T1000 (cell line): ENCODE measurements around the gene ZNF185.
A peak's percentile ranks its signal among the peaks of the same experiment; 100 is the strongest.
"Not testable (repeated sequence)": the region's sequence is repeated elsewhere in the genome, so short reads cannot be mapped to it uniquely, and the experiment has no call there.

Experiments
- DNase-seq: peaks from one replicate; lab custom pipeline; 2025; ENCODE audit warnings: mixed read lengths; lab: John Stamatoyannopoulos, UW

The ZNF185 gene

GRCh38 chrX:152895724-152896420 lies 2.0 kb upstream of the ZNF185 start:
- DNase-seq = peak; percentile 29

DNA sequence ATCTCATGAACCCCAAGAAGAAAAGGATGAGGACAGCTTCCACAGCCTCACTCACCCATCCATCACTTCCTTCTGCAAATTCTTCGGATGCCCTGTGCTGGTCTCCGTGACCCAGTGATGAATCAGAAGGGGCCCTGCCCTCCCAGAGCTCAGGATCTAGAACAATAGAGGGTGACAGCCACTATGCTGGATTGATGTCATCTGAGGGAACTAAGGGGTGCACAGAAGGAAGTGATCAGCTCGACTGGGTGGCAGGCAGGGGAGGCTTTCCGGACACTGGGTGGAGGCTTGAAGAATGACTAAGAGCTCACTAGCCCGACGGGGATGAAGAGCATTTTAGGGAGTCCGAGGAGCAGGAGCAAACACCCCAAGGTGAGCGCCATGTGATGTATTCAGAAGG lies 1.4 kb upstream of the ZNF185 start:
- no peak for DNase-seq

DNA sequence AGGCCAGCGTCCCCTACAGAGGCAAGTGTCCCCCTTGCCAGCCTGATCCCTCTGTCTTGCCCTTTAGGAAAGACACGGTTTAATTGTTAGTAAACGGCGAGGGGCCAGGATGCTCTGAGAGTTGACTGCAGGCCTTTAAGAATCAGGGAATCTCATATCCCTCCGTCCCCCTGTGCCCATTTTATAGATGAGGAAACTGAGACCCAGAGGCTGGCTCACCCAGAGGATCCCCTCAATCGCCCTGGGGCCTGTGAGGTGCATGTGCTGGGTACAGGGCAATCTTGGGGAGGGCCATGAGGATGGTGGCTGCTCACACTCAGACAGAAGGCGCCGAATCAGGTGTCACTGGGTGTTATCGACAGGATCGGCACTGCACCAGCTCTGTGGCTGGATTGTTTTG lies 575 bp downstream of the ZNF185 start:
- no peak for DNase-seq

DNA sequence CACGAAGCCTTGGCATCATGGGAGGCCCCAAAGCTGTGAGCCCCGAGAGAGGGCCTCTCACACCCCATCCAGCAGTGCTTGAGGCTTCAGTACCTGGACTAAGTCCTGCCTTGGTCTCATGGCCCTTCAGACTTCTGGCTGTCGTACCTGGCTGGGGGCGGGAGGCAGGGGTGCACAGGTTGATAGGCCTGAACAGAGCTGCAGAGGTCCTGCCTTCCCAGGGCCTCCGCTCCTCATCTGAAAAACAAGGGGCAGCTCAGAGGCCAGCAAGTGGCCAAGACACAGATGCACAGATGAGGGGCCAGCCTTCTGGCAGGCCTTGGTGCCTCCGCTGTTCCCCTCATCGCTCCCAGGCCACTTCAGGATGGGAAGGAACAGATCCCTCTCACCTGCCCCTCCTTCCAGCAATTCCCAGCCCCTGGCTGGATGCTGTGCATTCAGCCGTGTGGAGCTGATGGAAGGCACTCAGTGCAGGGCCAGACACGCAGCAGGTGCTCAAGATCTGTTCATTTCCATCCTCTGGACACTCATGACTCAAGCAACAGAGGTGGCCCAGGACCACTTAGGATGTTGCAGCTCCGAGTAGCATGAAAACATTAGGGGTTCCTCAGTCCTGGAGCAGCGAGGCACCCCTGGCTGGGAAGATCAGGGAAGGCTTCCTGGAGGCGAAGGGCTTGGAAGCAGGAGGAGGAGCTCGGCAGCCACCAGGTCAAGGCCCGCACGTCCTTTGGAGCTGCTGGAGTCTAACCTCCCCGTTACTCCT lies 1.4 kb downstream of the ZNF185 start:
- DNase-seq = no peak

DNA sequence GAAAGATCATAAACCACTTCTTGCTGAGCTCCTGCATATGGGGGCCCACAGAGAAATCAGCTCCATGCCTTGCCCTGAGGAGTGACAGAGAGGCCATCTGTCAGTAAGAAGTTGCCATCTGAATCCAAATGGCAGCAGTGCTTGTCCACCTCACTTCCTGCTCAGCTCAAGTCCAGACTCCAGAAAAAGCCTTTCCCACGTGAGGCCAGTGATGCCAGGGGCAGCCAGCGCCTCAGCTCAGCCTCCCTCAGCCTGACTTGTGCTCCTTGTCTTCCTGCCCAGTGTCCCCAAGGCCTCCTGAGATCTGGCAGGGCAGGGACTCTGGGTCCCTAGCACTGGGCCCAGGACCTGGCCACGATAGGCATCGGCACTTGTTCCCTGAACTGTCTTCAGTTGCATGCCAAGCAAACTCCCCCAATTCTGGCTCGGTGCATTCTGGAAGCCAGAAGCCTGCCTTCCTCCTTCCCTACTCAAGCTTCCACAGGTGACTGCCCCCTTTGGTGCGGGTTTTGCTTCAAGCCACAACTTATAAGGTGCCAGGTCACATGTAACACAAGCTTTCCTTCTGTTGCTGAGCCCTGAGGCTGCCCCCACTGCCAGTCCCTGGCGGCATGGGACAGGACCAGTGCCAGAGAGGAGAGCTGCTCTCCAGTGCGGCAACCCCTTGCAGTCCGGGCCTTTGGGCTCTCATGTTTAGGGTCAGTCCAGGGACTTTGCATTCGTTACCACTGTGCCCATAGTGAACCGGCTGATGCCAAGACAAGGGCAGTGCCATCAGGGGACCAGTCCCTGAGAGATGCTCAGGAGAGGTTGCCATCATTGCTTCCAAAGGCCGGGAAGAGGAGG lies 2.2 kb downstream of the ZNF185 start:
- no peak for DNase-seq

DNA sequence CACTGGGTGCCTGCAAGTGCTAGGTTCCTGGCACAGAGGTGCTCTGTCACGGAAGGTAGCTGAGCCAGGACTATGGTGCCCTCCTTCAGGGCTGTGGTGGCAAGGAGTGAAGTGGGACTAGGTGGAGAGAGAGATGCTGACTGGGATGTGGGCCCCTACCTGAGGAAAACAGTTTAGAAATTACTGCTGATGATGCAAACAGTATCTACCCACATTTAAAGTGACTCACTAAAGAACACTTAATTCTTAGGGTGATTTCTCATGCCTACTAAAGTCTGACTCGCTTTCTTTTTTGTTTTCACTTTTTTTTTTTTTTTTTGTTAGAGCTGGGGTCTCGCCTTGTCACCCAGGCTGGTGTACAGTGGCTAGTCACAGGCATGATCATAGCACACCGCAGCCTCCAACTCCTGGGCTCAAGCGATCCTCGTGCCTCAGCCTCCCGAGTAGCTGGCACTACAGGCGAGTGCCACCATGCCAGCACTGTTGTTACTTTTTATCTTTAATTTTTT lies 3.1 kb downstream of the ZNF185 start:
- no peak for DNase-seq

GRCh38 chrX:152901816-152902501 lies 4.1 kb downstream of the ZNF185 start:
- DNase-seq = peak; percentile 1

DNA sequence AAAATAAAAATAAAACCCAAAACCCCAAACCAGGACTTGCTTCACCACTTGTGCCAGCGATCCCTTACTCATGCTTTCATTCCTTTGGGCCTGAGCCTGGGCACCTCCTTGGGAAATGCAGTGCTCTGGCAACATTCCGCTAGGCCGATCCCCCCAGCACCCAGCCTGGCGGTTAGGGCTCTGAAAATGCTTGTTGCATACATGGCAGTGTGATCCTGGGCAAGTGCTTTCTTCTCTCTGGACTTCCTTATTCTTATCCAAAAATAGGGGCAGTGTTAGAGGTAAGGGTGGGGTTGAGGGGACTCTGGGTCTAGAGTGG lies 4.6 kb downstream of the ZNF185 start:
- no peak for DNase-seq

- no peak for DNase-seq
Measured at GRCh38 chrX:152903589-152903988, 5.7 kb downstream of the ZNF185 start.

DNA sequence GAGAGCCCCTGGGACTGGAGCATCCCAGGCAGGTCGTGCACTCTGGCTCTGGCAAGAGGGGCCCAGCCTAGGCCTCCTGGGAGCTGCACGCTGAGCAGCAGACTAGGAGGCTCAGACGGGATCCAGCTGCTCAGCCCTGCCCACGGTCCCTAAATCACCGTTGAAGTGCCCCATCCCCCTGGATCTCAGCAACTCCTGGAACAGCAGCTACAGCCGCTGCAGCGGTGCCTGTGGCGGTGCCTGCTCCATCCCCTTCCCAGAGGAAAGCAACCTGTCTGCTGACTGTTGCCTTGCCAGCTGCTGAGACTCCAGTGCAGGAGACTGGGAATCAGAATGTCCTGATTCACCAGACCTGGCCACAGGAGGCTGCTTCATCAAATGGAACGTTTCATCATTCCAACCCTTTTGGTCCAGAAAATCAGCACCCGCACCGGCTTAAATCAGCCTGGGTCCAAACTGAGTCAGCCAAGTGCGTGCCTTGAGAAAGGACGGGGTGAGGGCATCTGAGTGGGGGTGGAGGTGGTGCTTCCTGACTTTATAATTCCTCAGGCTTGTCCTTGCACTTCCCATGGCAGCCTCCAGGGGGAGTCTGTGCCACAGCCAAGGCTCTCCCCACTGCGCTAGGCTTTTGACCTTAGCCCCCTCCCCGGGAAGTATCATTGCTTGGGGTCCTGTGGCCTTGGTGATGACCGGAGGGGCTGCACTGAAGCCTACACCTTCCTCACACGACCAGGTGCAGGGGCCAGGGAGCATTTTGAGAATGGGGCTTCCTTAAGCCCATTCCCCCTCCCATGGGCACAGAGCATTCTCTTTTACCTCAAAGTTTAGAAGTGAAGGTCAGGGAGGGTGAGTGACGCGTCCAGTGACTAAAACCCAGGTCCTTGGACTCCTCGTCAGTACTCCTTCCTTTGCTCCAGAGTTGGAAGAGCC lies 6.5 kb downstream of the ZNF185 start:
- no peak for DNase-seq

GRCh38 chrX:152905081-152905420 lies 7.2 kb downstream of the ZNF185 start:
- no peak for DNase-seq

- no peak for DNase-seq
Measured at GRCh38 chrX:152907084-152907651, 9.3 kb downstream of the ZNF185 start.

GRCh38 chrX:152908486-152908885 lies 10.6 kb downstream of the ZNF185 start:
- DNase-seq = no peak

DNA sequence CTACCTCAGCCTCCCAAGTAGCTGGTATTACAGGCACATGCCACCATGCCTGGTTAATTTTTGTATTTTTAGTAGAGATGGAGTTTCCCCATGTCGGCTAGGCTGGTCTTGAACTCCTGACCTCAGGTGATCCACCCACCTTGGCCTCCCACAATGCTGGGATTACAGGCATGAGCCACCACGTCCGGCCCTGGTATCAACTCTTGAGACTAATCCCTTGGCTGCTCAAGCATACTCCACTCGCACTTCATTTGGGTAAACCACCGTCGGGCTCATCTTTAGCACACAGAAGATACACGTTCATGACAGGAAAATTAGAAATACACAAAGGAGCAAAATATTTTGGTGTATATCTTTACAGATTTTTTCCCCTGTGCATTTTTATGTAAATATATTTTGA lies 12.2 kb downstream of the ZNF185 start:
- DNase-seq = not testable (repeated sequence)

GRCh38 chrX:152912106-152912505 lies 14.2 kb downstream of the ZNF185 start:
- DNase-seq = no peak

DNA sequence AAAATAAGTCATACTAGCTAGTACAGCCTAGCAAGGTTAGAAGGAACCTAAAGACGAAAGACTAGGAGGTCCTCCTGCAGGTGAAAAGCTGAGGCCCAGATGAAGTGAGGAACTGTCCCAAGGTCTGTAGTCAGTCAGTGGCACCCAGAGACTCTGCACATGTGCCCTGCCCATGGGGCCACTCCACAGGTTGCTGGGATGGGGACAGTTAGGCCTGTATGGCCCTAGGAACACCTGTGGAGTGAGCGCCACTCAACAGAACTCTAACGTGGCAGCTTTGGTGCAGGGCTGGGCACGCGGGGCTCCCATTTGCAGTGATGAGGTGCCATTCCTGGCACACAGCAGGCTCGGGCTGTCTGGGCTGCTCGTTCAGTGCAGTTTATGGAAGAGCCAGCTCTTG lies 14.8 kb downstream of the ZNF185 start:
- no peak for DNase-seq

- no peak for DNase-seq
Measured at GRCh38 chrX:152913346-152913745, 15.5 kb downstream of the ZNF185 start.

DNA sequence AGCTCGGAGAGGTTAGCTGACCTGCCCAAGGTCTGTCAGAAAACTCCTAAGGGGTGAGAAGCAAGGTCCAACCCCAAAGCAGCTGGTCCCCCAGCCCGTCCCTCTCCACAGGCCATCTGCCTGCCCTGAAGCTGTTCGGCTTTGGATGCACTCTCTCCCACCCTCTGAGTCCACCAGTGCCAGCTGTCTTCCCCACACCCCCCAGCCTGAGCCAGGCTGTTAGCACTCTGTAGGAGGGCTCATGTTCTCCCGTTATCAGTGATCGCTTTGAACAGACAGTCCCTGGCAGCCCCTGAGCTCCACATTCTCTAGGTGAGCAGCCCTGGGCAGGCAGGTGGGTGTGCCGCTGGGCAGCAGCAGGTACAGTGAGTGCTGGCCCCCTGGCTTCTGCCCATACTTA lies 16.0 kb downstream of the ZNF185 start:
- DNase-seq = no peak

DNA sequence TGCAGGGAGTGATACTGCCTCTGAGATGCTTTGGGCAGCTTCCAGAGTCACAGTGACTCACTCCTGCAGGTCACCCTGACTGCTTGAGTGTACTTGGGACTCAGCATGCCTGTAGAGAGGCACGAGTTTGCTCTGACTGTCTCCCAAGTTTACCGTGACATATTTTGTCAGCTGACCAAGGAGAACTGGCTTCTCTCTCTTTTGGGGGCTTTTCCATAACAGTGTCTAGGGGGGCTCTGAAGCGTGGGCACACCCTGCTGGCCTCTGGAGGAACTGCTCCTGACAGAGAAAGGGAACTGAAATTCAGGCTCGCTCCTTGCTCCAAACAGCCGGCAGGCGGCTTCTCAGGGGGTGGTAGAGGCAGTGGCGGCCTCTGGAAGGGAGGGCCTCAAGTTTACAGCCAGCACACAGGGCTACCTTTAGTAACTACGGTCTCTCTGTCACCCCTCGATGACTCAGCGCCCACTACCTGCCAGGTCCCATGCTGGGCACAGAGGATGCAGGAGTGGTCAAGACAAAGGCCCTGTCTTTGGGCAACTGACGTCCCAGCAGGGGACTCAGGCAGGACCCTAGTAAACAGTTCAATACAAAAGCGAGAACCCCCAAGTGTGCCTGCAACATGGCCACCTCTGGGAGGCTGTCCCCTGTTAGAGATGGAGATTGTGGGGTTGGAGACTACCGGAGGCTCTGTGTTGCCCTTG lies 17.8 kb downstream of the ZNF185 start:
- DNase-seq = peak; percentile 1
